HG03039 (cell line): ENCODE measurements around the gene KLK7.

Source experiments
- ATAC-seq: cut with Tn5 transposase; IDR thresholded peaks from one replicate; pipeline ENCODE4 v1.9.1; 2021; ENCODE audit warnings: mild to moderate bottlenecking, moderate library complexity; ENCODE audit not compliant: unreplicated experiment

KLK7 gene

DNA sequence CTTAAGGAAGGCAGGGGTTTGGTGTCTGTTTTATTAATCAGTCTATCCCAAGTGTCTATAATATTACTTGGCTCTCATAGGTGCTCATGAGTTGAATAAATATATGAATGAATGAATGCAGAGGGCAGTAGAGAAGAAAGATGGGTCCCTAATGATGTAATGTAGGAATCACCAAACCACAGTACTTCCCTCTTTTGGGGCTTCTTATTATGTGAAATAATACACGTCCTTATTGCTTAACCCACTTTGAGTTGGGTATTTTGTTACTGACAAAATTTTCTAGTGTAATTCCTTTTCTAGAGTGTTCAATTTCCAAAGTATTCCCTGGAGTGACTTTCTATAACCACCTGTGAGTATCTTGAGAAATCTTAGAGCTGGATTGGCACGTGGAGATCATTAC, 44.1 kb downstream of the KLK7 start:
- ATAC-seq = no peak

DNA sequence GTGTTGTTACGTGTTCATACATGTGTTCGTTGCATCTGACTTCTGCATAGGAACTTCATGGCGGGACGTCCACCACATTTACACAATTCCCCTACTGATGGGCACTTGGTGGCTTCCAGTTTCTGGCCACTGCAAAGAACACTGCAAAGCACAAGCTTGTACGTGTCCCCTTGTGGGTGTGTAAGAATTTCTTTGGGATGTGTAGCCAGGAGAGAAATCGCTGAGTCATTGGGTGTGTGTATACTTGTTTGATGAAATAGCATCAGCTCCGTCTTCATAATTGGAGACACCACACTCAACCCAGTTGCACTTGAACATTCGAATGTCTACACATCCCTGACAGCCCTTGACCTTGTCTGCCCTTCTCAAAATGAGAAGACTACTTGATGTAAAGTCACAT, 50.1 kb downstream of the KLK7 start:
- no peak for ATAC-seq

DNA sequence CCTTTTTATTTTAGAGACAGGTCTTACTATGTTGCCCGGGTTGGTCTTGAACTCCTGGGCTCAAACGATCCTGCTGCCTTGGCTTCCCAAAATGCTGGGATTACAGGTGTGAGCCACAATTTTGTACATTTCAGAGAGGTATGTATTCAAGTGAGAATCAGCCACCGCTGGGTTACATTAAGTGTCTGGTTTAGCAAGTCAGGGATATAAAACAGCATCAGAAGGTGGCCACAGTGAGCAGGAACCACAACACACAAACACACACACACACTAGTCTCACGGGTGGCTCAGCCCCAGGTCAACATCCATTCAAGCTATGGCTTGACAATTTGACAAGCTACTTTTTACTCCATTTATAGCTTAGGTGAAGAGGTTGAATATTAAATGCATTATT, 51.0 kb downstream of the KLK7 start:
- ATAC-seq = no peak

- ATAC-seq = no peak
These were observed 51.6 kb downstream of the KLK7 start for GRCh38 chr19:50932018-50932689.

GRCh38 chr19:50931023-50931422, 52.7 kb downstream of the KLK7 start:
- ATAC-seq = no peak

DNA sequence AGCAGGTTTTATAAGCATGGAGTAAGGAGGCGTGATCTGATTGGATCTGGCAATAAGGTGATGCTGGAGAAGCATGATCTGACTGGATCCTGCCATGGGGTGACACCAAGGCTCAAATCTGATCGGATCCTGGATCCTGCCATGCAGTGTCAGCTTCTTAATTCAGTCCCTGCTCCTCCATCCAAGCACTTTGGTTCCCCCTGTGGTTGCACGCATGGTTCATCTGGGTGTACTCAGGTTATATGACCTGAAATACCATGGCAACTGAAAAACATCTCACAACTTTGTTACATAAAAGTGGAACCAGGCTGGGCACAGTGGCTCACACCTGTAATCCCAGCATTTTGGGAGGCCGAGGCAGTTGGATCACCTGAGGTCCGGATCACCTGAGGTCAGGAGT, 54.9 kb downstream of the KLK7 start:
- no peak for ATAC-seq
